GM18907 (cell line): ENCODE results near the gene ELP1.
"Not testable (repeated sequence)": the region's sequence is repeated elsewhere in the genome, so short reads cannot be mapped to it uniquely, and the experiment has no call there.

ENCODE experiments used
- ATAC-seq: cut with Tn5 transposase; IDR thresholded peaks from one replicate; pipeline ENCODE4 v1.9.1; 2021; ENCODE audit warnings: mild to moderate bottlenecking, moderate library complexity; ENCODE audit not compliant: unreplicated experiment

The ELP1 gene

GRCh38 chr9:108934323-108934893 is 484 bp upstream of the ELP1 start, which contains the start of gene ABITRAM:
Gene ABITRAM (plus strand): TSS chr9:108934400. CDS start chr9:108934487, 87 bp downstream.
- ATAC-seq, result peak; percentile 83

DNA sequence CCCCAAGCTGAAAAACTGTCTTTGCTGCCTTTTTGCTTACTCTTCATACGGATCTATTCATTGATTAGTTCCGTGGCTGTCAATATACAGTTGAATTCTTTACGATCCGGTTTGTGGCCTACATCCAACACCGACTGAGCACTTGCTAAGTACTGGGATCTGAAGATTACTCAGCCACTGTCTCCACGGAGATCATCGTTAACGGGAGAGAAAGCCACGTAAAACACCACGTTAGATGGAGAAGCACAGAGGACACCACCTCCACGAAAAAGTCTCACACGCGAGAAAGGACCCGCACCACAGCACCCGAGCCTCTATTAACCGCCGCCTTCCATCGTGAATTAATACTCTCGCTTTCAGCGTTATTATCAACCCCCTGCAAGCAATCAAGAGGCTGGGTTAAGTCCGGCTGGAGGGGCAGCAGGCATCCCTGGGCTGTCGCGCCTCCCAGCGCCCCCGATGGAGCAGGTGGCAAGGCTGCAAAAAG is 650 bp downstream of the ELP1 start:
- ATAC-seq, result peak; percentile 0

GRCh38 chr9:108928386-108928785 is 5.5 kb downstream of the ELP1 start:
- no peak for ATAC-seq

GRCh38 chr9:108924466-108924865 is 9.5 kb downstream of the ELP1 start:
- no peak for ATAC-seq

- no peak for ATAC-seq
Observed at GRCh38 chr9:108921200-108921599, 12.7 kb downstream of the ELP1 start.

DNA sequence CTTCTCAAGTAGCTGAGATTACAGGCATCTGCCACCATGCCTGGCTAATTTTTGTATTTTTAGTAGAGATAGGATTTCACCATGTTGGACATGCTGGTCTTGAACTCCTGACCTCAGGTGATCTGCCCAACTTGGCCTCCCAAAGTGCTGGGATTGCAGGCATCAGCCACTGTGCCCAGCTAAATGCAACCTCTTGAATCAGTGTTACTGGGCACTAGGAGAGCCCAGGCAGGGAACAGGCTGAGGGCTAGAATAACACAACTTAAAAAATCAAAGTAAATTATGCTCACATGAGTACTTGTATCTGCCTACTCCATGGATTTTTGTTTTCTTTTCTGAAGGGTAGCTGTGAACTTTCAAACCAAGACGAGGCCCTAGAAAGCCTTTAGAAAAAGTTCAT is 13.5 kb downstream of the ELP1 start:
- not testable (repeated sequence) for ATAC-seq

DNA sequence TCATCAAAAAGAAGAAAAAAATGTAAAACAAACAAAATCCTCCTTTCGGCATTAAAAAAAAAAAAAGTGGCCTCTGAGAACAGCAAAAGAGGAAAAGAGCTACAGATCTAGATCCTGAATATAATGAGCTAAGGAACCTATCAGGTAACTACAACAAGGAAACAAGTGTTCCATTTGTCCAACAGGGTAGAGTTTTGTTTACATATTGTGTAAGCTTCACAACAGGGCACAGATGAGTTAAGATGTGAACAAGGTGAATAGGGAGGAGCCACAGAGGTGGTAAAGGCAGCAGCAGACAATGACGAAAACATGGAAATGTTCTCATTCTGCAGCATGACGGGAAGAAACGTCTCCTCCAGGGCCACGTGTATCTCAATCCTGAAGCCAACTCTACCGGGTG is 14.4 kb downstream of the ELP1 start:
- ATAC-seq, result no peak

DNA sequence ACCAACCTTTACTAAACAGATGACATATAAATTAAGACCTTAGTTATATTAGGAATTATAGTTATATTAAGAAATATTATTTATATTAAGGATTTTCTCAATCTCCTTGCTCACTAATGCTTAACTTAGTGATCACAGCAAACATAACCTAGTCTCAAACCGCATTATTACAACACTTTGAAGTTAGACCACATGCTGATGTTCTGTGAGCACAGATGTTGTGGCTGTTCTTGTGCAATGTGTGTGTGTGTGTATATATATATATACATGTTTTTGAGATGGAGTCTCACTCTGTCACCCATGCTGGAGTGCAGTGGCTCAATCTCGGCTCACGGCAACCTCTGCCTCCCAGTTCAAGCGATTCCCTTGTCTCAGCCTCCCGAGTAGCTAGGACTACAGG is 20.5 kb downstream of the ELP1 start:
- ATAC-seq, result no peak

DNA sequence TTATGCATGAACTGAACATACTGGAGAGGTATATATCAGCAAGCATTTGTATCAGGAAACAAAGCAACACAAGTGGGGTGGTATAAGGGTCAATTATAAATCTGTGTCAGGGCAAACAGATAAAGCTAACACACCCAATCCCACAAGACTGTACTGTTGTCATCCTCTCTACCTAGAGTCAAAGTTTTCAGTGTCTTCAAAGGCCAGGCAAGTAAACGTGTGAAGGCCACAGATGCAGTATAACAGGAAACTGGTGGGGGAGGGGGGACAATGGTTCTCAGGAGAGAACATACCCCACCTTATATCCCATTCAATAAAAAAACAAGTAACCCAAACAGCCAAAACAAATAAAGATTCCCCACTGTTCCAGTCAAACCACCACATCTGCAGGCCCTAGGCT is 22.1 kb downstream of the ELP1 start:
- ATAC-seq, result no peak

GRCh38 chr9:108910914-108911313 is 23.0 kb downstream of the ELP1 start:
- ATAC-seq, result no peak

DNA sequence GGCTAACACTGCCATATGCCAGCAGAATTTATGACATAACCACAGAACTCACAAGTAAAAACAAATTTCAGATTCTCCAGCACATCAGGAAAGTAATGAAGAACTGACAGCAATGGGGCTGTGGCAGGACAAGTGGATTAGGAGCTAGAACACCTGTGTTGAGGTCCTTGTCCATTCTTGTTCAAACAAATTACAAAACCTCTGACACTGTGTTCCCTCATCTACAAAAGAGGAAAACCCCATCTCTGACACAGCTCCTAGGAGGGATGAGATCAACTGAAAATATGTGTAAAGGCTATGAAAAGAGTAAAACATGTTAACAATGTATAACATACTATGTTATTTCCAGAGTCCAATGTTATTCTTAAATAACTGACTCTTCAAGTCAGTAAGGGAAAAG is 23.5 kb downstream of the ELP1 start:
- ATAC-seq, result no peak

GRCh38 chr9:108905494-108905893 is 28.4 kb downstream of the ELP1 start:
- no peak for ATAC-seq

DNA sequence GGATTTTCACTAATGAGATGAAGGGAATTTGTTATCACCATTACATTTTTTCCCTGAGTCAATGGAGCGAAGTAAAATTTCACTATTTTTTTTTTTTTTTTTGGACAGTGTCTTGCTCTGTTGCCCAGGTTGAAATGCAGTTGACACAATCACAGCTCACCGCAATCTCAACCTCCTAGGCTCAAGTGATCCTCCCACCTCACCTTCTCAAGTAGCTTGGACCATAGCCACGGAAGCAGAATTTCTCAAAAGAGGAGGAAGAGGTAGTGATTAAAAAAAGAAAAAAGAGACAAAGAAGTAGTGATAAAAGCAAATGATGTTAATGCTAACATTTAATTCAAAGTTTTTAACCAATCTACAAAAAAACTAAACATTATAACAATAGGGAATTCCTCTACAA is 29.8 kb downstream of the ELP1 start:
- no peak for ATAC-seq

GRCh38 chr9:108903420-108904103 is 30.4 kb downstream of the ELP1 start:
- no peak for ATAC-seq

DNA sequence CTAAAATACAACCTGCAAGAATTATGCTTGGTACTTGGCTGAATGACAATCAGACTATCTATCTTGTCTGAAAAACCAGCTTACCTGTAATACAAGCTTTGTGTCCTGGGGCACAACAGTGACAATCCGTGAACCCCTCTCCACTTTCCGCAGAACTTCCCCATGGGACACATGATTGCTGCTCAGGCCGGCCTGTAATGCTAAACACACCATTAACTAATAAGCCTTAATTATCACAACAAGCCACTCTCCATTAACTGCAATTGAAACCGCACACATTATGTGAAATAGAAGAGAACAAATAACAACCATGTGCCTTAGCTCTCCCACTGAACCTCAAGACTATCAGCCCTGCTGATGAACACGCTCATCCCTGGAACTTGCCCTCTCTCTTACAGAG is 33.7 kb downstream of the ELP1 start:
- ATAC-seq, result no peak

DNA sequence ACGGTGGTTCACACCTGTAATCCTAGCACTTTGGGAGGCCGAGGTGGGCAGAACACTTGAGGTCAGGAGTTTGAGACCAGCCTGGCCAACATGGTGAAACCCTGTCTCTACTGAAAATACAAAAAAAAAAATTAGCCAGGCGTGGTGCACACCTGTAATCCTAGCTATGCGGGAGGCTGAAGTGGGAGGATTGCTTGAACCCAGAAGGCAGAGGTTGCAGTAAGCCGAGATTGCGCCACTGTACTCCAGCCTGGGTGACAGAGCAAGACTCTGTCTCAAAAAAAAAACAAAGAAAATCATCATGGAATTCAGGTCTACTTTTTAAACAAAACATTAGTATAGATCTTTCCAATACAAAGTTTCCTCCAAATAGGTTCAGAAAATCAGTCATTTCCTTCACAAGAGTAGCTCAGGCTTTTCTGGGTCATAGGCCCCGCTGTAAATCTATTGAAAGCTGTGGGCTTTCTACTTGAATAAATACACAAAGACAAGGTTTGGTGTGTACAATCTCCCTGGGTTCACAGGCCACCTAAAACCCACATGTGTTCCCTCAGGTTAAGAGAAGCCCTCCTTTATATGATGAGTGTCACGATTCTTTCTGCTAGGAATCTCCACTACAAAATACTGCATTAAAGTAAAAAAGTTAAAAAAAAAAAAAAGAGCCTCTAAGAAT is 34.8 kb downstream of the ELP1 start:
- ATAC-seq, result not testable (repeated sequence)

DNA sequence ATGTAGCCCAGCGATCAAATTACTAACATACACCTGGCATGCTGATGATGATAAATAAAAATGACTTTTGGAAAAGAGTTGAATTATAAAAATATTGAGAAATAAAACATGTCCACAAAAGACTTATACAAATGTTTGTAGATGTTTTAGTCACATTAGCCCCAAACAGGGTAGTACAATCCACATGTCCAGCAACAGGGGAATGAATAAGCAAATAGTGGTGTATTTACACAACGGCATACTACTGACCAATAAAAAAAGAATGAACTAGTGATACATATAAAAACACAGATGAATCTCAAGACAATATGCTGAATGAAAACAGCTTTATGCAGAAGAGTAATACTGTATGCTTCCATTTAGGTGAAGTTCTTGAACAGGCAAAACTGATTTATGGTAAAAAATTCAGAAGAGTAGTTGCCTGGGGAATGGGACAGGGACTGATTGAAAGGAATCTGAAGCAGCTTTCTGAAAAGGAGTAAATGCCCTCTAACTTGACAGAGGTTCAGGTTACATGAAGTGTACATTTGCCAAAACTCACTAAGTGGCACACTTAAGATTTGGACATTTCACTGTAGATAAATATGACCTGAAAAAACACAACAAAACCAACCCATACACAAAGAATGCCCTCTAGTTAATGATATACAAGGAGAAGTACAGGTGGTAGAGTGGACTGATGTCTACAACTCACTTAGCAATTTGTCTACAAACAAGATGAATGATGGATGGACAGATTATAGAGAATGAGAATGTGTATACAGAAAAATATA is 36.4 kb downstream of the ELP1 start:
- no peak for ATAC-seq

GRCh38 chr9:108894225-108894997 is 39.5 kb downstream of the ELP1 start:
- ATAC-seq, result no peak

DNA sequence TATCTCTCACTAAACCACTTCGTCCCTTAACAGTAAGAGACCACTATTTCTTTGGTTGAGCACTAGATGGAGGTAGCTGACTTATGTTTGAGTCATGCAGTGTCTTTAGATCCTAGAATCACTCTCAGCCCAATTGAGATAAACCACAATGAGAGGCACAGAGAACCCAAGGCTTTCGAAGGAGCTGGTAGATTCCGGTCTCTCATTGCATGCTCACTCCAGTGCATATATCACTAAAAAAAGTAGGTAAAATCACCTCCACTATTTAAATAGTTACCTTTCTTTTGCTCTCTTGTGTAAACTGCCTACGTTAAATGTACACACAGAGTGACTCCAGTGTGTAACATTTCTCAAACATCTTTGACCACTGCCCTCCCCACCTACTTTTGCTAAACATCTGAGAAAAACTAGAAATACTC is 44.3 kb downstream of the ELP1 start:
- no peak for ATAC-seq

- ATAC-seq, result not testable (repeated sequence)
Observed at GRCh38 chr9:108886594-108887271, 47.2 kb downstream of the ELP1 start.
